Hepatocyte (in vitro differentiated cells): ENCODE results near the gene NUDT13. TPM values are rescaled to one million over a fixed set of nuclear protein-coding genes. Genes with fewer than 3 reads are reported as not detected.
A peak's percentile ranks its signal among the peaks of the same experiment; 100 is the strongest.

ENCODE experiments used
- DNase-seq: peaks from one replicate; pipeline ENCODE4 v3.0.0-alpha.2; 2016; ENCODE audit warnings: low spot score
- H2AFZ ChIP-seq: fragments of 200-600 bp; sonication (generic); 2 replicates; pipeline ENCODE4 v1.6.0; 2016; ENCODE audit warnings: antibody characterized with exemption, mild to moderate bottlenecking
- H3K27ac ChIP-seq: fragments of 200-600 bp; sonication (generic); 2 replicates; pipeline ENCODE4 v1.5.1; 2016; ENCODE audit warnings: mild to moderate bottlenecking
- H3K27me3 ChIP-seq: fragments of 200-600 bp; sonication (generic); 2 replicates; pipeline ENCODE4 v1.6.1; 2016
- H3K36me3 ChIP-seq: fragments of 200-600 bp; sonication (generic); replicated peaks from 2 replicates; pipeline ENCODE4 v1.5.1; 2016; ENCODE audit warnings: low read depth; ENCODE audit not compliant: insufficient read depth
- H3K4me1 ChIP-seq: fragments of 200-600 bp; sonication (generic); 2 replicates; pipeline ENCODE4 v1.5.1; 2016; ENCODE audit warnings: mild to moderate bottlenecking, moderate library complexity; ENCODE audit not compliant: insufficient read depth
- H3K4me2 ChIP-seq: fragments of 200-600 bp; sonication (generic); 2 replicates; pipeline ENCODE4 v1.6.0; 2016
- H3K4me3 ChIP-seq: fragments of 200-600 bp; sonication (generic); 2 replicates; pipeline ENCODE4 v1.5.1; 2016; ENCODE audit warnings: mild to moderate bottlenecking
- H3K79me2 ChIP-seq: fragments of 200-600 bp; sonication (generic); 2 replicates; pipeline ENCODE4 v1.6.0; 2017; ENCODE audit warnings: mild to moderate bottlenecking
- H3K9me2 ChIP-seq: fragments of 200-600 bp; sonication (generic); replicated peaks from 2 replicates; pipeline ENCODE4 v1.6.0; 2017; ENCODE audit warnings: mild to moderate bottlenecking; ENCODE audit not compliant: insufficient read depth
- H3K9me3 ChIP-seq: fragments of 200-600 bp; sonication (generic); 2 replicates; pipeline ENCODE4 v1.5.1; 2016; ENCODE audit warnings: low read depth, mild to moderate bottlenecking
- H4K20me1 ChIP-seq: fragments of 200-600 bp; sonication (generic); 2 replicates; pipeline ENCODE4 v1.6.0; 2016; ENCODE audit warnings: mild to moderate bottlenecking; ENCODE audit not compliant: insufficient read depth, poor library complexity, severe bottlenecking
- CTCF ChIP-seq: fragments of 200-600 bp; sonication (generic); IDR thresholded peaks from 2 replicates; pipeline ENCODE4 v1.5.1; 2016; ENCODE audit warnings: antibody characterized with exemption, mild to moderate bottlenecking; ENCODE audit not compliant: poor library complexity
- EZH2 ChIP-seq: fragments of 200-600 bp; sonication (generic); IDR thresholded peaks from 2 replicates; pipeline ENCODE4 v1.6.1; 2016; ENCODE audit warnings: antibody characterized with exemption, mild to moderate bottlenecking, borderline replicate concordance
- EZH2phosphoT487 ChIP-seq: fragments of 200-600 bp; sonication (generic); IDR thresholded peaks from one replicate; pipeline ENCODE4 v1.6.1; 2018; ENCODE audit warnings: antibody characterized with exemption, mild to moderate bottlenecking, low read depth, moderate library complexity; ENCODE audit not compliant: unreplicated experiment, severe bottlenecking
- WGBS: methylation state at CpG from one replicate; pipeline ENCODE4 v1.1.6; 2016; ENCODE audit warnings: low lambda C conversion rate; ENCODE audit errors: missing lambda C conversion rate; 5-methylcytosine and 5-hydroxymethylcytosine counted together
- polyA plus RNA-seq: library from polyadenylated mRNA; unstranded; fragments of >200 nt; fragmentation: Nextera tagmentation; extraction: Ambion mirVana; gene quantifications from 2 replicates; pipeline ENCODE4 v1.2.1, GENCODE V29; 2016
- total RNA-seq: library from RNA; depleted of rRNA; stranded (reverse); fragments of >200 nt; gene quantifications from 2 replicates; pipeline ENCODE4 v1.2.3, GENCODE V29; 2014

Gene NUDT13
- total and polyA plus RNA-seq, 2 experiments from 2014 or later = 2.1 to 3.4 TPM

- no peak overlapping the region for H3K27ac ChIP-seq
- H3K4me3 ChIP-seq = no peak overlapping the region
- H3K27me3 ChIP-seq = no peaks in the 10 kb centered on the region
- H3K4me1 ChIP-seq = no peaks in the 10 kb centered on the region
- H3K9me2 ChIP-seq = no peaks in the 10 kb centered on the region
- no peaks in the 10 kb centered on the region for H3K9me3 ChIP-seq
- no peak overlapping the region for H2AFZ ChIP-seq
- H3K4me2 ChIP-seq = no peak overlapping the region
- WGBS = 97% methylated on average over 3 of the region's 3 CpGs
- DNase-seq = no peak
- TF ChIP-seq EZH2phosphoT487 = no peak
- peaks cover 6% of the 10 kb centered on the region for H4K20me1 ChIP-seq
- peaks cover 81% of the 10 kb centered on the region for H3K79me2 ChIP-seq
- H3K36me3 ChIP-seq = no peaks in the 10 kb centered on the region
Observed at GRCh38 chr10:73161662-73162061, 51.4 kb downstream of the NUDT13 start.

GRCh38 chr10:73163096-73163495, 52.8 kb downstream of the NUDT13 start:
- no peak for TF ChIP-seq EZH2
- TF ChIP-seq EZH2phosphoT487 = no peak
- no peak for TF ChIP-seq CTCF
- Histone ChIP-seq H4K20me1 (peaks cover 6% of the 10 kb centered on the region), H3K4me1 (peaks cover 3% of the 10 kb centered on the region), H3K27ac (no peak overlapping the region), H3K4me3 (no peak overlapping the region), H3K9me2 (no peaks in the 10 kb centered on the region), H3K27me3 (no peaks in the 10 kb centered on the region), H3K36me3 (no peaks in the 10 kb centered on the region), H3K4me2 (no peak overlapping the region), H3K79me2 (peaks cover 82% of the 10 kb centered on the region), H2AFZ (no peak overlapping the region), H3K9me3 (no peaks in the 10 kb centered on the region)
- WGBS = 96% methylated on average over 2 of the region's 2 CpGs
- DNase-seq = no peak

GRCh38 chr10:73166972-73167371, 56.7 kb downstream of the NUDT13 start:
- 93% methylated on average over 2 of the region's 2 CpGs for WGBS
- Histone ChIP-seq H3K27me3 (no peaks in the 10 kb centered on the region), H2AFZ (peak overlapping the region; percentile 64), H4K20me1 (no peaks in the 10 kb centered on the region), H3K27ac (peak overlapping the region; percentile 98), H3K9me2 (no peaks in the 10 kb centered on the region), H3K4me3 (peak overlapping the region; percentile 78), H3K9me3 (no peaks in the 10 kb centered on the region), H3K4me1 (peaks cover 3% of the 10 kb centered on the region), H3K36me3 (no peaks in the 10 kb centered on the region), H3K79me2 (peaks cover 83% of the 10 kb centered on the region), H3K4me2 (peak overlapping the region; percentile 87)
- DNase-seq = no peak
- no peak for TF ChIP-seq EZH2
- no peak for TF ChIP-seq CTCF
- TF ChIP-seq EZH2phosphoT487 = no peak

GRCh38 chr10:73167458-73167782, 57.2 kb downstream of the NUDT13 start:
- H3K4me2 ChIP-seq = peak overlapping the region; percentile 87
- WGBS = 8% methylated on average over 5 of the region's 5 CpGs
- no peaks in the 10 kb centered on the region for H3K9me2 ChIP-seq
- DNase-seq = no peak
- H3K4me1 ChIP-seq = peaks cover 3% of the 10 kb centered on the region
- no peaks in the 10 kb centered on the region for H3K9me3 ChIP-seq
- TF ChIP-seq CTCF = no peak
- no peak for TF ChIP-seq EZH2
- no peak for TF ChIP-seq EZH2phosphoT487
- peak overlapping the region; percentile 64 for H2AFZ ChIP-seq
- no peaks in the 10 kb centered on the region for H4K20me1 ChIP-seq
- no peaks in the 10 kb centered on the region for H3K36me3 ChIP-seq
- no peaks in the 10 kb centered on the region for H3K27me3 ChIP-seq
- H3K27ac ChIP-seq = peak overlapping the region; percentile 98
- peaks cover 79% of the 10 kb centered on the region for H3K79me2 ChIP-seq
- peak overlapping the region; percentile 78 for H3K4me3 ChIP-seq
